Epithelial cell of proximal tubule (primary cell): ENCODE data around the gene HLA-DQB1. TPM values are rescaled to one million over a fixed set of nuclear protein-coding genes. Genes with fewer than 3 reads are reported as not detected.
"Not testable (repeated sequence)": the region's sequence is repeated elsewhere in the genome, so short reads cannot be mapped to it uniquely, and the experiment has no call there.

Source experiments
- DNase-seq: peaks from one replicate; pipeline ENCODE4 v3.0.0-alpha.2; 2011; ENCODE audit warnings: low read depth
- H3K4me3 ChIP-seq: 2 replicates; pipeline ENCODE4 v1.5.1; 2011; ENCODE audit warnings: low read depth, mild to moderate bottlenecking, low read length
- total RNA-seq: library from RNA; depleted of rRNA; stranded (reverse); fragments of >200 nt; gene quantifications from 2 replicates; pipeline ENCODE4 v1.2.3, GENCODE V29; 2015
- TF ChIP-seq, protein P1 (sequence below): conservative IDR thresholded peaks from 2 replicates; pipeline ENCODE4 v1.5.1; 2012; ENCODE audit warnings: low read depth, mild to moderate bottlenecking, low read length

HLA-DQB1 gene
- total RNA-seq, result 0.51 and 0.58 TPM in 2 replicates

- peak; percentile 35 for DNase-seq
- TF ChIP-seq, protein P1, sequence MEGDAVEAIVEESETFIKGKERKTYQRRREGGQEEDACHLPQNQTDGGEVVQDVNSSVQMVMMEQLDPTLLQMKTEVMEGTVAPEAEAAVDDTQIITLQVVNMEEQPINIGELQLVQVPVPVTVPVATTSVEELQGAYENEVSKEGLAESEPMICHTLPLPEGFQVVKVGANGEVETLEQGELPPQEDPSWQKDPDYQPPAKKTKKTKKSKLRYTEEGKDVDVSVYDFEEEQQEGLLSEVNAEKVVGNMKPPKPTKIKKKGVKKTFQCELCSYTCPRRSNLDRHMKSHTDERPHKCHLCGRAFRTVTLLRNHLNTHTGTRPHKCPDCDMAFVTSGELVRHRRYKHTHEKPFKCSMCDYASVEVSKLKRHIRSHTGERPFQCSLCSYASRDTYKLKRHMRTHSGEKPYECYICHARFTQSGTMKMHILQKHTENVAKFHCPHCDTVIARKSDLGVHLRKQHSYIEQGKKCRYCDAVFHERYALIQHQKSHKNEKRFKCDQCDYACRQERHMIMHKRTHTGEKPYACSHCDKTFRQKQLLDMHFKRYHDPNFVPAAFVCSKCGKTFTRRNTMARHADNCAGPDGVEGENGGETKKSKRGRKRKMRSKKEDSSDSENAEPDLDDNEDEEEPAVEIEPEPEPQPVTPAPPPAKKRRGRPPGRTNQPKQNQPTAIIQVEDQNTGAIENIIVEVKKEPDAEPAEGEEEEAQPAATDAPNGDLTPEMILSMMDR, result no peak
- H3K4me3 ChIP-seq, result peak within 1 kb of the TSS; percentile 47
Observed at GRCh38 chr6:32666420-32667300, at the start of gene HLA-DQB1. HLA-DQB1 (minus strand) TSS chr6:32666657; CDS start chr6:32666607, 50 bp downstream.

DNA sequence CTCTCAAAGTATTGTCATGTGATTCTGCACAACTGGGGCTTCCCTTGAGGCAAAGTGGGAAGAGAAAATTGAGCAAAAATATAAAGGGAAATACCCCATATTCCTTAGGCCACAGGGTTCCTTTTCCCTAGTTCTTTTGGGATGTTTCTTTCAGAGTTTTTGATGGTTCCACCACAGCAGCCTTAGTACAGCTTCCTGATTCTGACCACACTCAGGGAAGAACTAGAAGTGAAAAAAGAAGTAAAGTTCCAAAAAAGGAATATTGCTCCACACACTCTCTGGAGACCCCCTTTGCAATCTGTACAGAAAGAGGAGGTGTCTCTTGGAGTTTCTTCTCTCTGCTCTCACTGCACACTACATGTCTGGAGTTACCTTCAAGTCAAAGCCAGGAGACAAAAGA lies 46.8 kb upstream of the HLA-DQB1 start:
- H3K4me3 ChIP-seq, result no peak overlapping the region
- no peak for DNase-seq
- TF ChIP-seq, protein P1, result no peak

DNA sequence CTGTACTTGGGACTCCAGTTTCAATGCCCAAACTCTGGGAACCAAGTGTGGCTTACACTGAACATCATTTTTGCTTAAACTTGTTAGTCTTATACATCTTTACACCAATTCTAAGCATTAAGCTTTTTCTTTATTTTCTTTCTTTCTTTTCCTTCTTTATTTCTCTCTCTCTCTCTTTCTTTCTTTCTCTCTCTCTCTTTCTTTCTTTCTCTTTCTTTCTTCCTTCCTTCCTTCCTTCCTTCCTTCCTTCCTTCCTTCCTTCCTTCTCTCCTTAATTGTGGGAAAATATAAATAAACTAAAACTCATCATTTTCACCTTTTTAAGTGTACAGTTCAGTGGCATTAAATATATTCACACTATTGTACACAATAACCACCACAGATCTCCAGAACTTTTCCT lies 43.2 kb upstream of the HLA-DQB1 start:
- TF ChIP-seq, protein P1, result no peak
- DNase-seq, result no peak
- no peak overlapping the region for H3K4me3 ChIP-seq

DNA sequence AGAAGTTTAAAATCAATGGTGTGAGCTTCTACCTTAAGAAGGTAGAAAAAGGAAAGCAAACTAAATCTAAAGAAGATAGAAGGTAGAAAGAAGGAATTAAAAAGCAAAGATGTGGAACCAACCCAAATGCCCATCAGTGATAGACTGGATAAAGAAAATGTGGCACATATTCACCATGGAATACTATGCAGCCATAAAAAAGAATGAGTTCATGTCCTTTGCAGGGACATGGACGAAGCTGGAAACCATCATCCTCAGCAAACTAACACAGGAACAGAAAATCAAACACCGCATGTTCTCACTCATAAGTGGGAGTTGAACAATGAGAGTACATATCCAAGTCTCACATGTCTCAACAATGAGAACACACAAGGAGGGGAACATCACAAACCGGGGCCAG lies 38.7 kb upstream of the HLA-DQB1 start:
- not testable (repeated sequence) for H3K4me3 ChIP-seq, DNase-seq

DNA sequence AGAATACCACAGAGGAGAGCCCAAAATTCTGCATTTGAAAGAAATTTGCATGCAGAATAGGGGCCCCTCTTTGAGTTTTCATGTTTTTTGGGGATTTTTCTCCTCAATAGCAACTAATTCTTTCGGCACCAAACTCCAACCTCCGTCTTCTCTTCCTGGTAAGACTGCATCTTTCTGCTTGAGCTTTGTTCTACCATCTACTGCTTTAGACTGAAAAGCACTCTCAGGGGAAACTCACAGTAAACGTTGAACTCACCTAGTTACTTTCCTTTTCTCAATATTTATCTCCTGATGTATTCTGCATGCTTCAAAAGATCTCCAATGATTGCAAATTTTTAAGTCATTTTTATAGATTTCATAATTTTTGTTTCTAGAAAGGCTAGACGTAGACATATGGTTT lies 36.9 kb upstream of the HLA-DQB1 start:
- H3K4me3 ChIP-seq, result no peak overlapping the region
- DNase-seq, result no peak
- TF ChIP-seq, protein P1, result no peak

DNA sequence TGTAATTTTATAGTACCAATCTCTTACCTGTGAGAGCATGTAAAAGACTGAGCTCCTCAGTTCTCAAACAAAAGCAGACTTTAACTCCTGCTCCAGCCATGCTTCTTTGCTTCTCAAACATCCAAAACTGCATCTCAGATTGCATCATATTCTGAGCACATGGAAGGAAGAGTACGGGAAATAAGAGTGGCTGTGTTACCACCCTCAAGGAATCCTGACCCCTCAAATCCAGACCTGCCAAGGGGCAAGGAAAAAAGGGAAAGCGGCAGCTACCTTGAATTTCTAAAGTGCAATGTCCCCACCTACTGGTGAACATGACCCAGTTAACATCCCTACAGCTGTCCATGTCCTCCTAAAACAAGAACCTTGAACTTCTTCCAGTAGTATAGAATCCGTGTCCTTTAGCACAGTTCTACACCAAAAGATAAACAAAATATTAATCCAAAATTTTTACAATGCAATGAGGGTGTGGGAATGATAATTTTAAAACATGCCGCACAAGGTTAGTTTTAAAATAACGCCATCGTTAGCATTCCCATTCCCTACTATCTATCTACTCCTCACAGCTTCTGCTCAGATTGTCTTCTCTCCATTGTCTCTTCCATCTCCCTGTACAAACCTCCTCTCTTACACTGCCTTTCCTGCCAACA lies 34.1 kb upstream of the HLA-DQB1 start:
- peak; percentile 22 for DNase-seq
- no peak overlapping the region for H3K4me3 ChIP-seq
- TF ChIP-seq, protein P1, result peak; percentile 80

GRCh38 chr6:32697031-32697430 lies 30.6 kb upstream of the HLA-DQB1 start:
- DNase-seq, result no peak
- H3K4me3 ChIP-seq, result no peak overlapping the region
- TF ChIP-seq, protein P1, result no peak
